Glomerular visceral epithelial cell (primary cell): ENCODE results near the gene TBC1D22B.
"Not testable (repeated sequence)": the region's sequence is repeated elsewhere in the genome, so short reads cannot be mapped to it uniquely, and the experiment has no call there.

Experiments
- DNase-seq: peaks from one replicate; pipeline ENCODE4 v3.0.0-alpha.2; 2016; ENCODE audit errors: extremely low spot score

The TBC1D22B gene

GRCh38 chr6:37303091-37303660 is 45.6 kb downstream of the TBC1D22B start:
- no peak for DNase-seq

DNA sequence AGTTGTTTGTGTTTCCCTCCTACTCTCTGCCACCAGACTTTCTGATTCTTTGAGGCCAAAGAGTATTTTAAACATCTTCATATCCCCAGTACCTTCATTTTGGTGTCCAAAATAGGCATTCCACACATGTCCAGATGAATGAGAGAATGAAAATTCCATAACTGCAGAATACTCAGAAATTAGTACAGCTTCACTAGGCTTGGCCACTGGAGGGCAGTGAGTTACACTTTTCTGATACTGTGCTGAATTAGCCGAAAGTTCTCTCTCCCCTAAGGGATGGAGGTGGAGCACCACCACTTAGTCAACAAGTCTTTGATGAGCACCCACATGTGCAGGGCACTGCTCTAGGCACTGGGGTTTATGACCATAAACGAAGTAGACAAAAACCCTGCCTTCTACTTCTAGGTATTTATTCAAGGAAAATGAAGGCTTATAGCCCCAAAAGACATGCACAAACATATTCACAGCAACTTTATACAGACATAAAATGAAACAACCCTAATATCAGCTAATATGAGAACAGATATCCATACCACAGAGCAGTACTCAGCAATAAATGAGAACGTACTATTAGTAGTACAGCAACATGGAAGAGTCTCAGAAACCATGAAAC is 46.4 kb downstream of the TBC1D22B start:
- peak; percentile 18 for DNase-seq

GRCh38 chr6:37304766-37305165 is 47.2 kb downstream of the TBC1D22B start:
- DNase-seq = no peak

GRCh38 chr6:37305841-37306425 is 48.4 kb downstream of the TBC1D22B start:
- no peak for DNase-seq

GRCh38 chr6:37306624-37307222 is 49.2 kb downstream of the TBC1D22B start:
- DNase-seq = no peak

GRCh38 chr6:37307484-37307883 is 49.9 kb downstream of the TBC1D22B start:
- not testable (repeated sequence) for DNase-seq

DNA sequence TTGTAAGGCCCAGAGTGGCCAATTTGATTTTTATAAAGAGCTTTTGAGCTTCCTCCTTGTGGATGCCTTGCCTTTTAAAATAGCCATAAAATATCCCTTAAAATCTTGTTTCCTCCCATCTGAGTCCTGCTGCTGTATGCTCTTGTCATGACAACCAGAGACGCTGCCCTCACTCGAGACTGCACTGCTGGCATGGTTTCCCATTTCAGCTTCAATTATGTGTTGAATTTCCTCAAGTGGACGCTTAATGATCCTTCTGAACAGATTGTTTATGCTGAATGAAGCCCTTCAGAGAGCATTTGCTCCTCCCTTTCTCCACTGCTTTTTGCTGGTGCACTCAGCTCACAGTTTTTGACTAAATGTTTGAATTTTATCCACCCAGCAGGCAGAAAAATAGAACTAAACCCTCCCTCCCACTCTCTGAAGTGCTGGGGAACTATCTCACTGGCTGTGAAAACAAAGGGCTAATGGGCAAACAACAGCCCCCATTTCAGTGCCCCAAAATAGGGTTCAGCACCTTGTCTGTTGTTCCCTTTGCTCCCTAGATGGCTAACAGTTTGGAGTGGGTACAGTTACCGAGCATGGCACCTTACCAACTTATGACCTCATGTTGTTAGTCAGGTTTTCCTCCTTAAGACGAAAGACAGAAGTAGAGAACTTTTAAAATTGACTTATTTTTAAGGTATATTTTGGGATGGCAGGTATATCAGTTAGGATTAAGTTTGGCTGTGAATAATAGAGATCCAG is 50.7 kb downstream of the TBC1D22B start:
- DNase-seq = no peak

DNA sequence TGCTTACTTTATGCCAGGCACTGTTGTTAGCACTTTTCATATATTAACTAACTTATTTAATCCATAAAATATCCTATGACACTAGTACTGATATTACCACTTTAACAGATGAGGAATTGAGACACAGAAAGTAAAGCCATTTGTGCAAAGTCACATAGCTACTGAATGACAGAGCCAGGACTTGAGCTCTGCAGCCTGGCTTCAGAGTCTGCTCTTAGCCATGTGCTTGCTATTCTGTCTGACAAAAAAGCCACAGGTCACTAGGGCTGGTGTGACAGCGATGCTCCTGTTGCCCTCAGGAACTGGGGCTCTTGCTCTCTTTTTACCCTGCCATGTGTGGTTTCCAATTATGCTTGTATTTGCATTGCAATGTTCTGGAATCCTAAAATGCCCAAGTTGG is 51.5 kb downstream of the TBC1D22B start:
- DNase-seq = no peak

- DNase-seq = no peak
These were observed 52.1 kb downstream of the TBC1D22B start for GRCh38 chr6:37309692-37310091.

DNA sequence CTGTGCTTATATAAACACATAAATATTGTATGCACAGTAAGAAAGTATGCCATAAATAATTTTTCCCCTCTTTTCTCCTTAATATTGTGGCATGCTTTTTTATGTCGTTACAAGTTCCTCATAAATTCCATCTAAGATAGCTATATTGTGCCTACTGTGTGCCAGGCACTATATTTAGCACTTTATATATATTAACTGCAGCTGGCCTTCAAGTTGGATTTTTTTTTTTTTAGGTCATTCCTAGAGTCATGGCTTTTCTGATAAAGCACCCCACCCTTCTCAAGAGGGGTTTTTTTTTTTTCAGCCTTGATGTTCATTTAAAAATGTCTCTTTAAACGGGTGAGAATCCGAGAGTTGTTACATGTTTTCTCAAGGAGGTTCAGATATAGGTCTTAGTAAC is 53.4 kb downstream of the TBC1D22B start:
- DNase-seq = no peak

GRCh38 chr6:37311741-37312473 is 54.3 kb downstream of the TBC1D22B start:
- DNase-seq = no peak

GRCh38 chr6:37313723-37314486 is 56.3 kb downstream of the TBC1D22B start:
- no peak for DNase-seq

DNA sequence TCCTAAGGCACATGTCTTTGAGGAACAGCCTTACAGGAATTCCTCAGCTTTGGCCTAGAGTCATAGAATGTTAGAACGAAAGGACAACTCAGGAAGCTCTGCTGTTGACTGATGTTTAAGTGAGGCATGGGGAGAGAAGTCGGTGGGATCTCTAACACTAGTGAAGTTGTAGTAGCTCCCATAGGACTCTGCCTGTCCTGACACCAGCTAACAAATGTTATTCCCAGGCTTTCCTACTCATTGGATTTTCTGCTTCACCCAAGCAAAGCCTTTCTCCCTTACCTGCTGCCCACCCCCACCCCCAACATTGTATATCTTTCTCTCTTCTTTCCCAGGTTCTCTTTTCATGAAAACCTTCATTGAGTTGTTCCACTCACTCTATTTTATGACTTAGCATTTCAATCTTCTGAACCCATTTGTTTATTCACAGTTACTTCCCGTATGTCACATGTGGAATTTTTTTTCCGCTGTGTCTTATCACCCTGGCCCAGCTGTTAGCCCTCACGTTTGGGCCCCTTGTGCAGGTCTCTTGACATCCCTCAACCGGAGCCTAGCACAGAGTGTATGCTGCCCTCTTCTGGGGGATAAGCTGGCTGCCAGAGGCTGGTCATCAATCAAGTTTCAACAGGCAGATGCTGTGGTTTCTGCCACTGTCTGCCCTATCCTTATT is 57.0 kb downstream of the TBC1D22B start:
- peak; percentile 31 for DNase-seq

GRCh38 chr6:37315157-37315515 is 57.6 kb downstream of the TBC1D22B start:
- no peak for DNase-seq

- DNase-seq = no peak
These were observed 58.5 kb downstream of the TBC1D22B start for GRCh38 chr6:37316071-37316470.

DNA sequence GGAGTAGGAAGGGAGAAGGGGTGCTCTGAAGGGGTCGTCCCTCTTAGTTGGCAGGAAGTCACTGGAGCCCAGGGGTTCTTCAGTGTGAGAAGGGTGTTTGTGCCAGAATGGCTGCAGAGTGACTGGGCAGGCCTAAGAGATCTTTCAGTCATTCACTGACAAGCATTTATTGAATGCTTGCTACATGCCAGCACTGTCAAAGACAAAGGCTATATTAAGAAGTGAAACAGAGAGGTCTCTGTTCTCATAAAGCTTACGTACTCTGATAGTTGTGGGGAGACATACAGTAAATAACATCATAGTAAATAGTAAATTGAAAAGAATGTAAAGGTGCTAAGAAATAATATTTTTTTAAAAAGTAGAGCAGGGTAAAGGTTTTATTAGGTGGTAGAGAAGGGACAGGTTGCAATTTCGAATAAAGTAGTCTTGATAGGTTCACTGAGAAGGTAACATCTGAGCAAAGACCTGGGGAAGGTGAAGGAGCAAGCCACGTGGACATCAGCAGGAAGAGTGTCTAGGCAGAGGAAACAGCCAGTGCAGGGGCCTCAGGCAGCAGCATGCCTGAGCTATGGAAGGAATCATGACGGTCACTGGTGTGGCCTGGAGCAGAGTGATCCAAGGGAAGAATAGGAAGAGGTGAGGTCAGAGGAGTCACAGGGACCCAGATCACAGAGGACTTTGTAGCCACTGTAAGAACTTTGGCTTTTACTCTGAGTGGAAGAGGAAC is 59.9 kb downstream of the TBC1D22B start:
- no peak for DNase-seq

- DNase-seq = no peak
These were observed 61.6 kb downstream of the TBC1D22B start for GRCh38 chr6:37319156-37319555.

DNA sequence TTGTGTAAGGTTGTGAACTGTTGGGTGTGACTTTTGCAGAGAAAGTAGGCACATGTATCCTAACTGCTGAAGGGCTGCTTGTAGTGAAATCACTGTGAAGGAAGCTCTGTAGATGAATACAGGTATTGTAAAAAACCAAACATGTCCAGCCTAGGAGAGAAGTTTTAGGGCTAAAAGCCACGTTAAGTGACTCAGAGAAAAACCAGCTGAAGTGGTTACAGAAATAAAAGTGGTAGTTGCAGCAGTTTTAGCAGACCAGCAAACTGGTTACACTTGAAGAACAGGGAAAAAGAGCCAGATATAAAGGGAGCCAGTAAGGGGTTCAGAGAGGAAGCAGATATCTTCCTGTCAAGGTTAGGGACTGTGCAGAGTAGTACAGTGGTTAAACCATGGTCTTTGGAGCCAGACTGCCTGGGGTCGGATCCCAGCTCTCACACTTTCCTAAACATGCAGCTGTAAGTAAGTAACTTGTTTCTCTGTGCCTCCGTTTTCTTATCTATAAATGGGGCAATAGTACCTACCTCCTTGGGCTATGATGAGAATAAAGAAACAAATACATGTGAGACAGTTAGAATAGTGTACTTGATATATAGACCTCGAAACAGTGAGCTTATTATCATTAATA is 62.4 kb downstream of the TBC1D22B start:
- no peak for DNase-seq

GRCh38 chr6:37320646-37321045 is 63.1 kb downstream of the TBC1D22B start:
- no peak for DNase-seq
